Hepatocyte (in vitro differentiated cells): ENCODE measurements around the gene DMBX1.

ENCODE experiments used
- EZH2phosphoT487 ChIP-seq: fragments of 200-600 bp; sonication (generic); IDR thresholded peaks from one replicate; pipeline ENCODE4 v1.6.1; 2018; ENCODE audit warnings: antibody characterized with exemption, mild to moderate bottlenecking, low read depth, moderate library complexity; ENCODE audit not compliant: unreplicated experiment, severe bottlenecking
- TF ChIP-seq, protein P1 (sequence below): fragments of 200-600 bp; sonication (generic); IDR thresholded peaks from 2 replicates; pipeline ENCODE4 v1.5.1; 2016; ENCODE audit warnings: antibody characterized with exemption, mild to moderate bottlenecking; ENCODE audit not compliant: poor library complexity

DNA sequence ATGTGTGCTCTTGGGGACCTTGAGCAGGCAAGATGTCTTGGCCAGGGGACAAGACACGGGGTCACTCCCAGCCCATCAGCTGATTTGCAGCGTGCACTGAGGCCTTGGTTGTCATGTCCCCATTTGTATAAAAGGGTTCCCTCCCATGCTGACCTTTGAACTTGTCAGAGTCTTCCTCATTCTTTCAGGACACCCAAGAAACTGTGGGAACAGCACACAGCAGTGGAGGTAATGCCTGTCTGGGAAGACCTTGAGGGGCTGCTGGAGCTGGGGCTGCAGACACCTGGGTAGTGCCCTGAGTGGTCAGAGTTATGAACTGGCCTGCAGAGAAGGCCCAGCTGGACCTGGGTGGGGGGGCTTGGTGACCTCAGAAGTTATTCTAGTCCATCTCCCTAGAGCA, 49.2 kb upstream of the DMBX1 start:
- TF ChIP-seq, protein P1, sequence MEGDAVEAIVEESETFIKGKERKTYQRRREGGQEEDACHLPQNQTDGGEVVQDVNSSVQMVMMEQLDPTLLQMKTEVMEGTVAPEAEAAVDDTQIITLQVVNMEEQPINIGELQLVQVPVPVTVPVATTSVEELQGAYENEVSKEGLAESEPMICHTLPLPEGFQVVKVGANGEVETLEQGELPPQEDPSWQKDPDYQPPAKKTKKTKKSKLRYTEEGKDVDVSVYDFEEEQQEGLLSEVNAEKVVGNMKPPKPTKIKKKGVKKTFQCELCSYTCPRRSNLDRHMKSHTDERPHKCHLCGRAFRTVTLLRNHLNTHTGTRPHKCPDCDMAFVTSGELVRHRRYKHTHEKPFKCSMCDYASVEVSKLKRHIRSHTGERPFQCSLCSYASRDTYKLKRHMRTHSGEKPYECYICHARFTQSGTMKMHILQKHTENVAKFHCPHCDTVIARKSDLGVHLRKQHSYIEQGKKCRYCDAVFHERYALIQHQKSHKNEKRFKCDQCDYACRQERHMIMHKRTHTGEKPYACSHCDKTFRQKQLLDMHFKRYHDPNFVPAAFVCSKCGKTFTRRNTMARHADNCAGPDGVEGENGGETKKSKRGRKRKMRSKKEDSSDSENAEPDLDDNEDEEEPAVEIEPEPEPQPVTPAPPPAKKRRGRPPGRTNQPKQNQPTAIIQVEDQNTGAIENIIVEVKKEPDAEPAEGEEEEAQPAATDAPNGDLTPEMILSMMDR, result no peak
- TF ChIP-seq EZH2phosphoT487, result no peak
